ENCODE results near the gene PITX2. TPM values are rescaled to one million over a fixed set of nuclear protein-coding genes. Genes with fewer than 3 reads are reported as not detected.

PITX2 gene
- polyA plus RNA-seq, 6 donors from 2014 or later, result not detected

Other genes with a start within 250 kb of the PITX2 start
- under 1 TPM in 1 of 6 donors, not detected in 5; 0.16 TPM for gene ENPEP, start 146.9 kb downstream of the PITX2 start, polyA plus RNA-seq (ENCODE audit: low read depth in 6 of 6)